ENCODE measurements around the gene SLC39A11. TPM values are rescaled to one million over a fixed set of nuclear protein-coding genes. Genes with fewer than 3 reads are reported as not detected.

The SLC39A11 gene
- total RNA-seq, 2 donors from 2014 or later = 27.8 to 39.6 TPM

DNA sequence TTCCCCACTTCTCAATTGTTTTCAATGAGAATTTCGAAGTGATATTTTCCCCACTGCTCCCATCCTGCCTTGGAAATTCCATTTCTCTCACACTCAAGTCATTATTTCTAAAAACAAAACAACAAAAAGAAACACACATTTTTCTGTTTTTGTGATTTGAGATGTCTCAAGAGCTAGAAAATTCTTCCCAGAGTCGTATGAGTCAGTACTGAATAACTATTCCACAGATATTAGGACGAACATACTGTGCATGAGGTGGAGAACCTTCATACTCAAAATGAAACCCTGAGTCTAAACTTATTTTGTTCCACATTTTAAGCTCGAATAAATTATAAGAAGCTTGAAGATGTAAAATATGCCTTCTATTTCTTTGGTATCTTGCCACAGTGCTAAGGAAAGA, 204.6 kb downstream of the SLC39A11 start:
- Histone ChIP-seq H3K36me3 (replicated peaks in 1 of 2; ENCODE audit: insufficient read depth in 1 of 2, low read depth in 2 of 2) (no peaks in the 10 kb centered on the region), H3K4me3 (no peak overlapping the region), H3K9me3 (no peaks in the 10 kb centered on the region), H3K27me3 (no peaks in the 10 kb centered on the region), H3K27ac (no peak overlapping the region), H3K4me1 (no peaks in the 10 kb centered on the region)
- intact Hi-C loops (cut with DNase I) = no loop called here
- DNase-seq (no peak), ATAC-seq (no peak)
- 90 to 91% methylated on average over 4 of the region's 4 CpGs for WGBS, 2 donors
- TF ChIP-seq POLR2A (IDR thresholded peaks at IDR 0.05) = no peak
- no peak for TF ChIP-seq CTCF (IDR thresholded peaks at IDR 0.05)

GRCh38 chr17:72887322-72887721, 205.2 kb downstream of the SLC39A11 start:
- Histone ChIP-seq H3K9me3 (no peaks in the 10 kb centered on the region), H3K36me3 (replicated peaks in 1 of 2; ENCODE audit: insufficient read depth in 1 of 2, low read depth in 2 of 2) (no peaks in the 10 kb centered on the region), H3K27me3 (no peaks in the 10 kb centered on the region), H3K27ac (no peak overlapping the region), H3K4me3 (no peak overlapping the region), H3K4me1 (no peaks in the 10 kb centered on the region)
- intact Hi-C loops (cut with DNase I) = no loop called here
- ATAC-seq (no peak), DNase-seq (no peak)
- 86 to 94% methylated on average over 8 of the region's 8 CpGs for WGBS, 2 donors
- TF ChIP-seq POLR2A (IDR thresholded peaks at IDR 0.05) (no peak), CTCF (IDR thresholded peaks at IDR 0.05) (no peak)

DNA sequence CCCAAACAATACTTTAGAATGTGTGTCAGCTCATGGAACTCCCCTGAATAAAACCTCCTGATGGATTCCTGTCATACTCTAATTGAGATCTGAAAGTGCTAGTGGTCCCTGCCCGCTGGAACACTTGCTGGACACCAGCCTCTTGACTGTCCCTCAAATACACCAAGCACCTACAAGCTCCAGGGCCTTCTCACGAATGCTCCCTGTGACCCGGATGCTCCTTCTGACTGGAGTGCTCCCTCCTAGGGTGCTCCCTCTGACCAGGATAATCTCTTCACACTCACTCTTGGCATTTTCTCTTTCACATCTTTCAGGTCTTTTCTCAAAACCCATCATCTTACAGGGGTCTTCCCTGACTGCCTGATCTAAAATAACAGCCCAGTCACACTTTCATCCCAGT, 205.9 kb downstream of the SLC39A11 start:
- no peak overlapping the region for H3K27ac ChIP-seq
- no peaks in the 10 kb centered on the region for H3K36me3 ChIP-seq (replicated peaks in 1 of 2; ENCODE audit: insufficient read depth in 1 of 2, low read depth in 2 of 2)
- H3K27me3 ChIP-seq = no peaks in the 10 kb centered on the region
- WGBS, 2 donors = 96 to 99% methylated on average over 3 of the region's 3 CpGs
- DNase-seq (no peak), ATAC-seq (no peak)
- no peaks in the 10 kb centered on the region for H3K9me3 ChIP-seq
- TF ChIP-seq CTCF (IDR thresholded peaks at IDR 0.05) (no peak), POLR2A (IDR thresholded peaks at IDR 0.05) (no peak)
- intact Hi-C loops (cut with DNase I) = no loop called here
- no peaks in the 10 kb centered on the region for H3K4me1 ChIP-seq
- H3K4me3 ChIP-seq = no peak overlapping the region

DNA sequence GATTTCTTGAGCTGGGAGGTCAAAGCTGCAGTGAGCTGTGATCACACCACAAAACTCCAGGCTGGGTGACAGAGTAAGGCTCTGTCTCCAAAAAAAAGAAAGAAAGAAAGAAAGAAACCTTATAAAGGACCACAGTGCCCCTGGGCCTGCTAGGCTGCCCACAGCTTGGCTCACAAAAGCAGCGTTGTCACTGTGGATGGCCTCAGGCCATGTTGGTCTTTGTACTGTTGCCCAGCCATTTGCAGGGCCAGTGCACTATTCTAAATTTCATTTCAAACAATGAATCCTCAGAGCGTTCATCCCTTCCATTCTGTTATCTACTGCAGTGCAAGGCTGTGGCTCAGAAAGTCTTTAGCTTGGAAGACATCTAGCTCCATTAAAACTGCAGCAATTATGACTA, 208.4 kb downstream of the SLC39A11 start:
- ATAC-seq (no peak), DNase-seq (no peak)
- no peak overlapping the region for H3K27ac ChIP-seq
- no peak overlapping the region for H3K4me3 ChIP-seq
- 90 to 97% methylated on average over 2 of the region's 2 CpGs for WGBS, 2 donors
- TF ChIP-seq POLR2A (IDR thresholded peaks at IDR 0.05) (no peak), CTCF (IDR thresholded peaks at IDR 0.05) (no peak)
- H3K36me3 ChIP-seq (replicated peaks in 1 of 2; ENCODE audit: insufficient read depth in 1 of 2, low read depth in 2 of 2) = no peaks in the 10 kb centered on the region
- H3K4me1 ChIP-seq = no peaks in the 10 kb centered on the region
- no peaks in the 10 kb centered on the region for H3K27me3 ChIP-seq
- intact Hi-C loops (cut with DNase I) = no loop called here
- peaks cover 0 to 11% (median 0%) of the 10 kb centered on the region in 3 donors for H3K9me3 ChIP-seq

DNA sequence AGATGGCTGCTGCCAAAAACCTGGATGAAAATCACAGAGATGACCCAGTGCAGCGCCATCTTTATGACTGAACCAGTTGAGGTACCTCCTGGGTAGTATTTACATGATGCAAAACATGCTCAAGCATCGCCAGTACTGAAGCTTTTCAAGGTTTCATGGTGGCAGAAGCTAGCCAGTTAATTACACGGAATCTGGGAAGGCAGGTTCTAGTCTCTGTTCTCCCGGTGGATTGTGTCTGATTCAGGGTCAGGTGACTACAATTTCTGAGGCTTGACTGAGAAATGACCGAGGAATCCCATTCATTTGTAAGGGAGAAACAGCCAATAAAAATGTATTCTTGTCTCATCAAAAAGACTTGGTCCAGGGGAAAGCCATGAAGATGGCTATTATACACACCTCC, 209.1 kb downstream of the SLC39A11 start:
- Histone ChIP-seq H3K4me1 (no peaks in the 10 kb centered on the region), H3K27me3 (no peaks in the 10 kb centered on the region), H3K36me3 (replicated peaks in 1 of 2; ENCODE audit: insufficient read depth in 1 of 2, low read depth in 2 of 2) (no peaks in the 10 kb centered on the region), H3K27ac (no peak overlapping the region), H3K4me3 (no peak overlapping the region), H3K9me3 (peaks cover 0 to 11% (median 0%) of the 10 kb centered on the region in 3 donors)
- no peak for DNase-seq
- 93 to 100% methylated on average over 3 to 5 of the region's 5 CpGs for WGBS, 2 donors
- intact Hi-C loops (cut with DNase I) = no loop called here
- TF ChIP-seq CTCF (IDR thresholded peaks at IDR 0.05) (no peak), POLR2A (IDR thresholded peaks at IDR 0.05) (no peak)
- no peak for ATAC-seq

Data from body of pancreas (tissue), 4 donors.